ENCODE data around the gene KPTN. TPM values are rescaled to one million over a fixed set of nuclear protein-coding genes. Genes with fewer than 3 reads are reported as not detected.

Gene KPTN
- total and polyA plus RNA-seq, 2 donors (not counting 1 experiment from before 2014, with no cell fraction given), result 8.1 to 11.4 TPM

DNA sequence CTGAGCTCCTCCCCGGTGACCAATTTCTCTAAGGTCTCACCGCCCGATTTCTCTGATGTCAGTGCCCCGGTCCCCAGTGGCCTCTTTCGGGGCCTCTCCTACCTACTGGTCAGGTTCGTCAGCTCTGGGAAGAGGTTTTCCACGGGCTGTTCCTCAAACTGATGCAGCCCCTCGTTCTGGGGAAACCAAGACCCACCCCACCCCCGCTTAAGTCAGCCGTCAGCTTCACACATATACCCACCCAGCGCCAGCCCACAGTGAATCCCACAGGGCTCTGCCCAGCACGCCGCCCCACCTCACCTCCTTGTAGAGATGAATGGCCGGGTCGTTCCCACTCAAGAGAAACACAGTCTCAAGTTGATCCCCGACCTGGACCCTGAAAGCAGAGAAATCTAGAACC lies 3.4 kb downstream of the KPTN start:
- 93% methylated on average over 16 of the region's 16 CpGs for WGBS (ENCODE audit: insufficient coverage)
- ChIA-PET POLR2A (no interaction called here), CTCF (no interaction called here)
- Mint-ChIP-seq H3K27ac (no peak overlapping the region), H3K27me3 (no peaks in the 10 kb centered on the region), H3K9me3 (ENCODE audit: insufficient read depth) (no peaks in the 10 kb centered on the region), H3K4me3 (no peak overlapping the region), H3K4me1 (peaks cover 22% of the 10 kb centered on the region)
- no peaks in the 10 kb centered on the region for H4K20me1 ChIP-seq (ENCODE audit: control insufficient read depth, insufficient read depth, low read length, poor library complexity, severe bottlenecking)
- no peaks in the 10 kb centered on the region for H3K79me2 ChIP-seq (ENCODE audit: control insufficient read depth, insufficient read depth, low read length)
- H2AFZ ChIP-seq (ENCODE audit: insufficient read depth, low read depth, low read length, poor library complexity, severe bottlenecking), result no peak overlapping the region
- no peak for TF ChIP-seq EZH2 (IDR thresholded peaks at IDR 0.05; ENCODE audit: borderline replicate concordance, insufficient read depth, low read depth, low read length, poor library complexity, severe bottlenecking)
- TF ChIP-seq, protein P1, sequence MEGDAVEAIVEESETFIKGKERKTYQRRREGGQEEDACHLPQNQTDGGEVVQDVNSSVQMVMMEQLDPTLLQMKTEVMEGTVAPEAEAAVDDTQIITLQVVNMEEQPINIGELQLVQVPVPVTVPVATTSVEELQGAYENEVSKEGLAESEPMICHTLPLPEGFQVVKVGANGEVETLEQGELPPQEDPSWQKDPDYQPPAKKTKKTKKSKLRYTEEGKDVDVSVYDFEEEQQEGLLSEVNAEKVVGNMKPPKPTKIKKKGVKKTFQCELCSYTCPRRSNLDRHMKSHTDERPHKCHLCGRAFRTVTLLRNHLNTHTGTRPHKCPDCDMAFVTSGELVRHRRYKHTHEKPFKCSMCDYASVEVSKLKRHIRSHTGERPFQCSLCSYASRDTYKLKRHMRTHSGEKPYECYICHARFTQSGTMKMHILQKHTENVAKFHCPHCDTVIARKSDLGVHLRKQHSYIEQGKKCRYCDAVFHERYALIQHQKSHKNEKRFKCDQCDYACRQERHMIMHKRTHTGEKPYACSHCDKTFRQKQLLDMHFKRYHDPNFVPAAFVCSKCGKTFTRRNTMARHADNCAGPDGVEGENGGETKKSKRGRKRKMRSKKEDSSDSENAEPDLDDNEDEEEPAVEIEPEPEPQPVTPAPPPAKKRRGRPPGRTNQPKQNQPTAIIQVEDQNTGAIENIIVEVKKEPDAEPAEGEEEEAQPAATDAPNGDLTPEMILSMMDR (IDR thresholded peaks at IDR 0.05), result no peak
- no peak overlapping the region for H3K4me2 ChIP-seq (replicated peaks; ENCODE audit: low read depth, low read length, poor library complexity, severe bottlenecking)
- H3K4me3 ChIP-seq (ENCODE audit: control extremely low read depth in 1 of 5, extremely low read depth in 1 of 5, insufficient read depth in 1 of 5, low read depth in 2 of 5, low read length in 4 of 5), result no peak overlapping the region
- no peak overlapping the region for H3K27ac ChIP-seq (ENCODE audit: low read length in 2 of 2)
- DNase-seq (no peak), ATAC-seq (ENCODE audit: low read depth) (no peak)
- no peaks in the 10 kb centered on the region for H3K9me3 ChIP-seq (ENCODE audit: control extremely low read depth in 1 of 3, control insufficient read depth in 2 of 3, insufficient read depth in 1 of 3, low read length in 2 of 3)
- H3K4me1 ChIP-seq (ENCODE audit: control insufficient read depth in 2 of 2, insufficient read depth in 2 of 2, low read length in 2 of 2), result peaks cover 15 to 21% of the 10 kb centered on the region in 2 donors
- no peak overlapping the region for H3K9ac ChIP-seq (ENCODE audit: low read length)
- no peaks in the 10 kb centered on the region for H3K27me3 ChIP-seq (replicated peaks in 1 of 4; ENCODE audit: control extremely low read depth in 1 of 4, control insufficient read depth in 3 of 4, insufficient read depth in 4 of 4, low read length in 3 of 4)
- intact Hi-C loops (cut with micrococcal nuclease), result loop anchor here (10.0 kb wide), 1 partner anchor 124 kb away; the partner anchor contains the start of gene BICRA
- no peaks in the 10 kb centered on the region for H3K36me3 ChIP-seq (replicated peaks in 1 of 2; ENCODE audit: control extremely low read depth in 1 of 2, control insufficient read depth in 1 of 2, extremely low read depth in 1 of 2, insufficient read depth in 2 of 2, low read length in 1 of 2)

DNA sequence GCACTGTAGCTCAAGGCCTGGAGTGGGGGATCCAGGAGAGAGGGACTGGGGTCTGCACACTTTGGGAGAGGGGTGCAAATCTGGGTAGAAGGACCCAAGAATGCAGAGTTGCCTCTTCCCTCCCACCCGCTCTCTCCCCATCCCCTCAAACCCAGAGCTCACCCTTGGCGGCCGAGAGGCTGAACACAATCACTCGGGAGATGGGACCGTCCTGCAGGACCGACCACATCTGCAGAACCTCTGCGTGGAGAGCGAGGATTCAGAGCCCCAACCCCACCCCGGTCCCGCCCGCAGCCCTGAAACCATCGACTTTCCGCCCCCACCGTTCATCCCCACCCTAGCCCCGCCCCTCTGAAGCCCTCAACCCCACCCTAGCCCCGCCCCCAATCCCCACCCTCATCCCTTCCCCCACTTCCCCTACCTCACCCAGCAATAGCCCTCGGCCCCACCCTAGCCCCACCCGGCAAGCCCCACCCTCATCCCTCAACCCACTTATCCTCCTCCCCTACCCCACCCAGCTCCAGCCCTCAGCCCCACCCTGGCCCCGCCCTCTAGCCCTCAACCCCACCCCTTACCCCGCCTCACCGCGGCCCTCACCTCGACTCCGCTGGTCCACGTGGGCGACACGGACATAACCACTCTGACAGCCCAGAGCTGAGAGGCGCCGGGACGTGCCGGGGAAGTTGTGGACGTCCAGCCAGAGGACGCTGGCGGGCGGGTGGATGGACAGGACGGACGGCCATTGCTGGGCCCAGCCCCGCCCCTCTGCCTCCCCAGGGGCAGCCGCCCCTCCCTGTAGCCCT lies 4.1 kb downstream of the KPTN start:
- H2AFZ ChIP-seq (ENCODE audit: insufficient read depth, low read depth, low read length, poor library complexity, severe bottlenecking), result no peak overlapping the region
- TF ChIP-seq, protein P1 (IDR thresholded peaks at IDR 0.05), result no peak
- no peak for TF ChIP-seq EZH2 (IDR thresholded peaks at IDR 0.05; ENCODE audit: borderline replicate concordance, insufficient read depth, low read depth, low read length, poor library complexity, severe bottlenecking)
- H3K36me3 ChIP-seq (replicated peaks in 1 of 2; ENCODE audit: control extremely low read depth in 1 of 2, control insufficient read depth in 1 of 2, extremely low read depth in 1 of 2, insufficient read depth in 2 of 2, low read length in 1 of 2), result no peaks in the 10 kb centered on the region
- H3K9ac ChIP-seq (ENCODE audit: low read length), result no peak overlapping the region
- no peak for DNase-seq
- 63% methylated on average over 22 of the region's 39 CpGs for WGBS (ENCODE audit: insufficient coverage)
- no peaks in the 10 kb centered on the region for H3K27me3 ChIP-seq (replicated peaks in 1 of 4; ENCODE audit: control extremely low read depth in 1 of 4, control insufficient read depth in 3 of 4, insufficient read depth in 4 of 4, low read length in 3 of 4)
- no peaks in the 10 kb centered on the region for H4K20me1 ChIP-seq (ENCODE audit: control insufficient read depth, insufficient read depth, low read length, poor library complexity, severe bottlenecking)
- ChIA-PET POLR2A (no interaction called here), CTCF (interaction anchor here (0.6 kb wide), 1 partner anchor 9 kb away, joined by 3 read pairs; no protein-coding TSS in a partner anchor)
- Mint-ChIP-seq H3K4me3 (no peak overlapping the region), H3K27me3 (no peaks in the 10 kb centered on the region), H3K27ac (no peak overlapping the region), H3K9me3 (ENCODE audit: insufficient read depth) (no peaks in the 10 kb centered on the region), H3K4me1 (peaks cover 14% of the 10 kb centered on the region)
- no peak overlapping the region for H3K4me2 ChIP-seq (replicated peaks; ENCODE audit: low read depth, low read length, poor library complexity, severe bottlenecking)
- H3K4me1 ChIP-seq (ENCODE audit: control insufficient read depth in 2 of 2, insufficient read depth in 2 of 2, low read length in 2 of 2), result peaks cover 7 to 14% of the 10 kb centered on the region in 2 donors
- no peaks in the 10 kb centered on the region for H3K79me2 ChIP-seq (ENCODE audit: control insufficient read depth, insufficient read depth, low read length)
- ATAC-seq (ENCODE audit: low read depth), result no peak
- H3K27ac ChIP-seq (ENCODE audit: low read length in 2 of 2), result no peak overlapping the region
- H3K9me3 ChIP-seq (ENCODE audit: control extremely low read depth in 1 of 3, control insufficient read depth in 2 of 3, insufficient read depth in 1 of 3, low read length in 2 of 3), result no peaks in the 10 kb centered on the region
- no peak overlapping the region for H3K4me3 ChIP-seq (ENCODE audit: control extremely low read depth in 1 of 5, extremely low read depth in 1 of 5, insufficient read depth in 1 of 5, low read depth in 2 of 5, low read length in 4 of 5)
- intact Hi-C loops (cut with micrococcal nuclease), result loop anchor here (10.0 kb wide), 1 partner anchor 125 kb away; the partner anchor contains the start of gene BICRA
